Stimulated activated CD8-positive, alpha-beta memory T cell treated with anti-CD3 and anti-CD28 coated beads, Interleukin-2, amount 100 ng/mL, for 48 hours (primary cell): ENCODE data around the gene VPS11.
A peak's percentile ranks its signal among the peaks of the same experiment; 100 is the strongest.
"Not testable (repeated sequence)": the region's sequence is repeated elsewhere in the genome, so short reads cannot be mapped to it uniquely, and the experiment has no call there.

Experiments
- DNase-seq, 2 donors: peaks; one replicate each; pipeline ENCODE4 v3.0.0-alpha.2; 2020; ENCODE audit warnings: low read depth in 2 of 2

The VPS11 gene

GRCh38 chr11:119067371-119068222 lies at the start of gene VPS11:
TSS of gene VPS11 (plus strand) at chr11:119067818. CDS start at chr11:119067824, 6 bp downstream.
- DNase-seq, result peak; percentile 97 to 98

- peak; percentile 85 to 90 for DNase-seq
Measured at GRCh38 chr11:119018074-119018938, 49.3 kb upstream of the VPS11 start, which contains the start of the genes RPS25 and TRAPPC4. TSS of gene RPS25 (minus strand) at chr11:119018343. CDS start at chr11:119018284, 59 bp downstream. TSS of gene TRAPPC4 (plus strand) at chr11:119018766. CDS start at chr11:119018796, 30 bp downstream.

DNA sequence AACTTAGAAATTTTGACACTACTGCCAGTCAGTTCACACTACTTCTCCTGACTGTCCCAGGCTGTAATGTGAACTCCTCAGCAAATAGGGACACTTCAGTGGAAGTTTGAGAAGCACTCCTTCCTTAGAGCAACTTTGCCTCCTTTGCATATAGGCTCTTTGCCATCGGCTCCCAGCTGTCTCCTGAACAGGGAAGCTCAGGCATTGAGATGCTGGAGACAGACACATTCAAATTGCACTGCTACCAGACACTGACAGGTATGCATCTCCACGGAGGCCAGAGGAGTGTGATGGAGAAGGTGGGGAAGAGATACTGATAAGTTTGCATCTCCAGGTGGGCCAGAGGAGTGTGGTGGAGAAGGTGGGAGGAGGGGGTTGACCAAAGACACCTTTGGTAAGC lies 47.6 kb upstream of the VPS11 start:
- DNase-seq, result no peak

- no peak for DNase-seq
Measured at GRCh38 chr11:119021631-119022030, 46.0 kb upstream of the VPS11 start.

- DNase-seq, result no peak
Measured at GRCh38 chr11:119023741-119024140, 43.9 kb upstream of the VPS11 start.

DNA sequence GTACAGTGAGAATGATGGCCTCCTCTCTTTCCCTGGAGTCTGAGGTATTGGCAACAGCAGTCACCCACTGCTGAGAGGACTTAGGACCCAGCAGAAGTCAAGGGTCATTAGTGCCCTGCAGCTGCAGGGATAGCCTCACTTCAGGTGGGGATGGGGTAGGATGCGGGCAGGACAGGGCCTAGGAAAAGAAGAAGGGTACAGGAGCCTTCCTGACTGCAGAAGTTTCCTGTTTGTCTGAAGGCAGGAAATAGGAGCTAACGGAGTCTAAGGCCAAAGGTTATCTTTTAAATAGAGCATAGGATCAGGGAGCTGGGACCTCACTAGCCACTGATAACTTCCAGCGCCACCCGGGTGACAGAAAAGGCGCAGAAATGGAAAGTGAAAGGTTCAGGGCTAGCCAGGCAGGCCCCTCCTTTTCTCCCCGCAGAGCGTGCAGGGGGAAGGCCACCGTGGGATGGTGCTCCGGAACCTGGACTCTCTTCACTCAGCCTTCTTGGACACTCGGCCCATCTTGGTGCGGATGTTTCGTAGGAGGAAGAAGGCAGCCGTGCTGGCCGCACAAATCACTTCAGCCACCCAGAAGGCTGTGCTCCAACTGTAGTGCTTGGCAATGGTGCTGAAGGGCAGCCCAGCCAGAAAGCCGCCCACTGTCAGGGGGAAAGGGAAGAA lies 43.1 kb upstream of the VPS11 start:
- DNase-seq, result no peak

DNA sequence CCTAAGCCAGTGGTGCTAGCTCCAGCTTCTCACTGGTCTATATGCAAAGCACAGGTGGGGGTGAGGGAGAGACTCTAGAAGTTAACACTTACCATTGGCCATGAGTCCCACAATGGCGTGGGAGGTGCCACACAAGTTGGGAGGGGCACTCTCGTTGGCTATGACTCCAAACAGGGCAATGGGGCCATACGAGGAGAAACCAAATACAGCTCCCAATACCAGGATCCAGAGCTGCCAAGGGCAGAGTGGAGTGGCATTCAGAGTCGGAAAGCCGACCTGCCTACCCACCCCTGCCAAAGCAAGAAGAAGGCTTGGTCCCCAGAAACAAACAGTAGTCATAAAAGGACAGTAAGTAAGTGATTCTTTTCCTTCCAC lies 42.5 kb upstream of the VPS11 start:
- DNase-seq, result no peak

- DNase-seq, result no peak
Measured at GRCh38 chr11:119025541-119025940, 42.1 kb upstream of the VPS11 start.

DNA sequence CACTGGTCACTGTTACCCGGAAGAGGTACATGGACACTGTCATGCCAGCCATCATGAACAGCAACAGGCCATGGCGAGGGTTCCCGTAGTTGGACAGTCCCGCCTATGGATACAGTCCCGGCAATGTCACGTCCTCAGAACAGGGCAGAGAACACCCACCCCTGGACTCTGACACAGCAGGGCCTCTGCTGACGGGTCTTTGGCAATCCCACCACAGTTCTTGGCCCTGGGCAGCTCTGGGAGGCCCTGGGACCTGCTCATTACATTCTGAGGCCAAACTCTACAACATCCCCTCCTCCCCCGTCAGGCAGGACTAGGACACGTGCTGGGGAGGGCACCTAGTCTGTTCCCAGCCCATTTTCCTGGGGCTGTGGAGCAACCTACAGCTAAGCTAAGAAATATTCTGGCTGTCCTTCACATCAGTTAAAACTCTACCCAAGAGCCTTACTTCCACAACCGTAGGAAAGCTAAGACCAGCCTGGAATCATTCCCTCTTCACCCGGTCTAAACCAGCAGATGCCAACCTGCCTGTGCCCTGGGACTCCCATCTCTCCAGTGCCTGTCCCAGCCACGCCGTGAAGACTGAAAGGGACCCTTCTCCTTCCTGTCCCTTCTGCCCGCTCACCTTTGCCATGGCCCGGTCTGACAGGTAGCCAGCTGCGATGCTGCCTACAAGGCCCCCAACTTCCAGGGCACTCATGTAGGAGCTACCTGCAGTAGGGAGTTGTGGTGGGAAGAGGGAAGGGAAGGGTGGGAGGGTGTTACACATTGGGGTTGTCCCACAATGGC lies 41.4 kb upstream of the VPS11 start:
- no peak for DNase-seq

DNA sequence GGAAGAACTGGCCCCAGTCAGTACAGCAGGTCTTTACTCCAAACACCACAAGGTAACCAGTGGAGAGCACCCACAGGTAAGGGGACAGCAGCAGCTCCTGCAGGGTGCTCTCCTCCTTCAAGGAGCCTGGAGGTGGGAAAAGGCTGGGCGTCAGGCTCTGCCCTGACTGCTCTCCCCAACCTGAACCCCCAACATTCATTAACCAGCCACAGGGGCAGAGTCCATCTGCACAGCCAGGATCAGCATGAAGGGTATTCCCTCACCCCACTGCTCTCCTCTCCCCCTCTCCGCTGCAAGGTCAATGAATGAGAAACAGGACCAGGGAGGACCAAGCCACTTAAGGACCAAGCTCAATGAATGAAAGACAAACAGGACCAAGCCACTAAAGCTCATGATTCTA lies 40.6 kb upstream of the VPS11 start:
- no peak for DNase-seq

DNA sequence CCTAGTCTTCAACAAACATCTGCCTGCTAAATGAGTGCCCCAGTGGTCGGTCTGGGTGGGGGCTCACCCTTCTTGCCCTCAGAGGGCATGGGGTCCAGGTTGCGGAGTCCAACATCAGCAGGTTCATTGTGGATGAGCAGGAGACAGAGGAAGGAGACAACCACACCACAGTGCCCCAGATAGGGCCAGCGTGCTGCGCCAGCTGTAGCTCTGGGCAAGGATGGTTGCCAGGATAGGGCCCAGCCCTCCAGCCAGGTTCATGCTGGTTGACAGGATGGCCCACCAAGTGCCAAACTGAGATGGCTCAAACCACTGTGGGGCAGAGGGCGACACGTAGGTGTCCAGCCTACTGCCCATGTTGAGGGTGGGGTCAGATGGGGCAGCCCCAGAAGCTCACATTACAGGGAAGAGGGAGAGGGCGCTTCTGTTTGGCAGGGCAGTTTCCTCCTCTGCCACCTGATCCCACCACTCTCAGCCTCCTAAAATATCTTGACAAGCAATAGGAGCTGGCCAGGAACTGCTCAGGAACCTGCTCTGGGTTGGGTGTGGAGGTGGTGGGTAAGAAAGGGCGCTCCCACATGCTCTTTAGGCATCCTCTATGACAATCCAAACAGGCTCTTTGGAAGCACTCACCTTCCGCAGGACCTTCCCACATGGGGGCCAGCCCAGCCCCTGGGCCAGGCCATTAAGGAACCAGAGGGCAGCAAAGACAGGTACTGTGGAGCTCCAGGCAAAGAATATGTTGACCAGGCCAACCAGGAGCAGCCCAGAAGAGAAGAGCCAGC lies 39.9 kb upstream of the VPS11 start:
- no peak for DNase-seq

GRCh38 chr11:119028346-119029068 lies 39.1 kb upstream of the VPS11 start:
- DNase-seq, result no peak

DNA sequence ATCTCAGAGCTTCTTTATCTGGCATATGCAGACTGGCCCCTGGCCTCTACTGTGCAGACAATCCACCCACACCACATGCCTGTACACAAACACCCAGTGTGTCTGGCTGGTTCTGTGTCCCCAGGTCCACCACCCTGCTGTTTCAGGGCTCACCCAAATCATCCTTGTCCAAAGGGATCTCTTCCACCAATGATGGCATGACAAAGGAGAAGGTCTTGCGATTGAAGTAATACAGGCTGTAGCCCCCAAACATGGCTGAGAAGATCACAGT lies 38.6 kb upstream of the VPS11 start:
- no peak for DNase-seq

GRCh38 chr11:119029340-119030028 lies 38.1 kb upstream of the VPS11 start:
- no peak for DNase-seq

GRCh38 chr11:119030029-119030328 lies 37.6 kb upstream of the VPS11 start:
- DNase-seq, result peak in 1 of 2 donors; percentile 12

DNA sequence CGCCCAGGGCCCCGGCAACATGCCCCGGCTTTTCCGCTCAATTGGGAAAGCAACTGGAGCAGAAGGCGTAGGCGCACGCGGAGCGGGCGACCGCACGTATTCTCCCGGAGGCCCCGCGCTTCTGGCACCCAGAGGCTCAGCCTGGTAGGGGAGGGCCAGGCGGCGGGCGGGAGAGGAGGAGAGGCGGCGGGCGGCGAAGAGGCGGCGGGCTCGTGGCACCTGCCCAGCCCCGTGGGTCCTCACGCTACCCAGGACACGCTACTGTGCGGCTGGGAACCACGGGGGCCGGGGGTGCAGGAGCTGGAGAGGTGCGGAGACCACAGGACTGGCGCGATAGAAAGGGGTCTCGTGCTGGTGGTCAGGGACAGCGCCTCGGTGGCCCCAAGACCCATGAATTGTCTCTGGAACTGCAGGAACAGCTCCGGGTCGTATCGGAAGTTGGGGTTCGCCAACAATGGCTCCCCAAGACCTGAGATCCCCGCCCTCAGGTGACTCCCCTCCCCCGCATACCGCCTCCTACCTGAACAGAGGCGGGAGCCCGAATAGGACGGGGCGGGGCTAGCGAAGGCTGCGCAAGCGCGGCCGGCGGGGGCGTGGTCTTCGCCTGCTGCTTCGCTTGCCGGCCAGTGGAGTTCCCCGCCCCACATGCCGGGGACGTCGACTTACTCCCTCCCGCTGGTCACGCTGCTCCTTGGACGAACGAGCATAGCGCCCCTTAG lies 37.1 kb upstream of the VPS11 start, which contains the start of gene SLC37A4:
TSS of gene SLC37A4 (minus strand) at position 549 of the 719 bp plus-strand sequence.
- peak; percentile 99 to 100 for DNase-seq

DNA sequence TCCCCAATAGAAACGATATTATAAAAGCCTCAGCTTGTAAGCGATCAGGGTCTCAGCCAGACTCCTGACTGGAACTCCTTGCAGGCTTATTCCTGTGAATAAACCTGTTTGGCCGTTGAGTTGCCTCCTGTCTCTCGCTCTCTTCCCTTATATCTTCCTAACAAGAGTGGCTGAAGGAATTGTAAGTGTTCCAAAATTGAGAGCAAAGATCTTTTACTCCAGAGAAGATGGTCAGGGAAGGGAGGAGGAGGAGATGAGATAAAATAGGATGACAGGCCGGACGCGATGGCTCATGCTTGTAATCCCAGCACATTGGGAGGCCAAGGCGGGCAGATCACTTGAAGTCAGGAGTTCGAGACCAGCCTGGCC lies 35.7 kb upstream of the VPS11 start:
- no peak for DNase-seq

DNA sequence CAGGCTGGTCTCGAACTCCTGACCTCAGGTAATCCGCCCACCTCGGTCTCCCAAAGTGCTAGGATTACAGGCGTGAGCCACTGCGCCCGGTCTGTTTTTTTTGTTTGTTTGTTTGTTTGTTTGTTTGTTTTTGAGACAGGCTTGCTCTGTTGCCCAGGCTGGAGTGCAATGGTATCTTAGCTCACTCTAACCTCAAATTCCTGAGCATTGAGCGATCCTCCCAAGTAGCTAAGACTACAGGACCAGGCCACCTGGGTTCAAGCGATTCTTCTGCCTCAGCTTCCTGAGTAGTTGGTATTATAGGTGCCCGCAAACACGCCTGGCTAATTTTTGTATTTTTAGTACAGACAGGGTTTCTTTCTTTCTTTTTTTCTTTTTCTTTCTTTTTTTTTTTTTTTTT lies 34.2 kb upstream of the VPS11 start:
- DNase-seq, result not testable (repeated sequence)

- no peak for DNase-seq
Measured at GRCh38 chr11:119034813-119035212, 32.8 kb upstream of the VPS11 start.
